Mucosa of descending colon (tissue), 3 donors: ENCODE measurements around the gene CUL3. TPM values are rescaled to one million over a fixed set of nuclear protein-coding genes. Genes with fewer than 3 reads are reported as not detected.

Source experiments
- ATAC-seq: fragments of 200-7000 bp; cut with Tn5 transposase; one replicate; pipeline ENCODE4 v1.9.1; 2020; ENCODE audit warnings: mild to moderate bottlenecking, moderate library complexity
- DNase-seq, 3 donors: peaks; one replicate each; pipeline ENCODE4 v3.0.0-alpha.2; 2020
- H3K36me3 ChIP-seq: fragments of 200-600 bp; one replicate; pipeline ENCODE4 v1.8.0; 2021; ENCODE audit warnings: low read depth, mild to moderate bottlenecking
- H3K4me1 ChIP-seq: fragments of 200-600 bp; one replicate; pipeline ENCODE4 v1.8.0; 2021; ENCODE audit warnings: low read depth, mild to moderate bottlenecking
- H3K4me3 ChIP-seq: fragments of 200-600 bp; one replicate; pipeline ENCODE4 v1.8.0; 2021; ENCODE audit warnings: mild to moderate bottlenecking
- H3K9me3 ChIP-seq: fragments of 200-600 bp; one replicate; pipeline ENCODE4 v1.8.0; 2021; ENCODE audit warnings: mild to moderate bottlenecking
- CTCF ChIP-seq: fragments of 200-600 bp; IDR thresholded peaks from one replicate; pipeline ENCODE4 v1.8.0; 2022; ENCODE audit warnings: antibody characterized with exemption, mild to moderate bottlenecking
- intact Hi-C, 2 donors: fragments of 100-400 bp; cut with DNase I in 1 of 2; cut with micrococcal nuclease in 1 of 2; formaldehyde crosslinking; loops; one replicate each; pipeline versions ENCODE4 v1.11.0 to v1.11.1; 2022; cut with DNase I, micrococcal nuclease
- total RNA-seq, 3 donors: library from RNA; stranded (reverse); fragmentation: NEBNext Ultra II Directional in 2 of 3; extraction: Animal tissue kit (Norgen Biotek cat#: 25700) in 2 of 3; gene quantifications; one replicate each; pipeline versions ENCODE4 v1.2.1 to v1.2.4, GENCODE V29; 2021 to 2023
- donor health status: DM: no; HTN: no; CAD: no; lungs with moderate emphysema.
- donor health status: DM: no; HTN: no; CAD: no.
- donor health status: DM: no; HTN: yes; CAD: no.

Gene CUL3
- total RNA-seq, 3 donors from 2014 or later = 77.3 to 83.5 (median 79.0) TPM

- Histone ChIP-seq H3K4me1 (no peaks in the 10 kb centered on the region), H3K4me3 (no peak overlapping the region), H3K36me3 (no peaks in the 10 kb centered on the region), H3K9me3 (no peaks in the 10 kb centered on the region)
- intact Hi-C loops = no loop called here
- no peak for TF ChIP-seq CTCF
- DNase-seq (no peak), ATAC-seq (no peak)
Measured at GRCh38 chr2:224434618-224435017, 150.5 kb downstream of the CUL3 start.

- intact Hi-C loops = no loop called here
Measured at GRCh38 chr2:224433442-224433841, 151.7 kb downstream of the CUL3 start.

GRCh38 chr2:224432003-224432579 lies 153.1 kb downstream of the CUL3 start:
- intact Hi-C loops = no loop called here
- ATAC-seq (no peak), DNase-seq (no peak)
- Histone ChIP-seq H3K9me3 (no peaks in the 10 kb centered on the region), H3K4me1 (no peaks in the 10 kb centered on the region), H3K4me3 (no peak overlapping the region), H3K36me3 (no peaks in the 10 kb centered on the region)
- TF ChIP-seq CTCF = no peak

More at GRCh38 chr2:224433442-224433841, 151.7 kb downstream of the CUL3 start:
- no peak overlapping the region for H3K4me3 ChIP-seq
- no peaks in the 10 kb centered on the region for H3K4me1 ChIP-seq
- ATAC-seq (no peak), DNase-seq (no peak)
- TF ChIP-seq CTCF = no peak
- no peaks in the 10 kb centered on the region for H3K9me3 ChIP-seq
- no peaks in the 10 kb centered on the region for H3K36me3 ChIP-seq

- H3K36me3 ChIP-seq = no peaks in the 10 kb centered on the region
- ATAC-seq = no peak
- TF ChIP-seq CTCF = no peak
- no peak for DNase-seq
- no peaks in the 10 kb centered on the region for H3K9me3 ChIP-seq
- intact Hi-C loops = no loop called here
- H3K4me1 ChIP-seq = no peaks in the 10 kb centered on the region
- no peak overlapping the region for H3K4me3 ChIP-seq
Measured at GRCh38 chr2:224429441-224429810, 155.7 kb downstream of the CUL3 start.

GRCh38 chr2:224428787-224429440 lies 156.2 kb downstream of the CUL3 start:
- no peak for ATAC-seq
- Histone ChIP-seq H3K36me3 (no peaks in the 10 kb centered on the region), H3K4me3 (no peak overlapping the region), H3K4me1 (no peaks in the 10 kb centered on the region), H3K9me3 (no peaks in the 10 kb centered on the region)
- intact Hi-C loops = no loop called here
- DNase-seq = no peak
- no peak for TF ChIP-seq CTCF
